SK-N-DZ (cell line): Measurements from ENCODE around the gene CPS1.
A peak's percentile ranks its signal among the peaks of the same experiment; 100 is the strongest.

Experiments
- DNase-seq: peaks from one replicate; pipeline ENCODE4 v3.0.0-alpha.2; 2015; ENCODE audit warnings: low spot score

The CPS1 gene

DNA sequence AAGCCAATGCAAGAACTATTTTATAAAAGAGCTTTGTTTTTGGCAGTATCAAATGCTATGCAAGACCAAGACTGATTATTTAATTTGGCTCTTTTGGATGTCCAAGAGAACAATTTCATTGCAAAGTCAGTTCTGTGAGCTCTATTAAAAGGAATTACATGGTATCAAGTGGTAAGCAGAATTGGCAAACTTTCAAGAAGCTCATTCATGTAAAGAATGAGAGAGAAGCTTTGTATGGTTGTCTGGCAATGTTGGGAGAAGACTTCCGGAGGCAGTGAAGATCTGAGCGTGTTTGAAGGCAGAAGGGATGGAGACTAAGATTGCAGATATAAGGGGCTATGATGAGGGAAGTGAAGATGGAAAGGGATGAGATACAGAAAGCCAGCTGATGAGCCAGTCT lies 49.6 kb downstream of the CPS1 start:
- DNase-seq: no peak

DNA sequence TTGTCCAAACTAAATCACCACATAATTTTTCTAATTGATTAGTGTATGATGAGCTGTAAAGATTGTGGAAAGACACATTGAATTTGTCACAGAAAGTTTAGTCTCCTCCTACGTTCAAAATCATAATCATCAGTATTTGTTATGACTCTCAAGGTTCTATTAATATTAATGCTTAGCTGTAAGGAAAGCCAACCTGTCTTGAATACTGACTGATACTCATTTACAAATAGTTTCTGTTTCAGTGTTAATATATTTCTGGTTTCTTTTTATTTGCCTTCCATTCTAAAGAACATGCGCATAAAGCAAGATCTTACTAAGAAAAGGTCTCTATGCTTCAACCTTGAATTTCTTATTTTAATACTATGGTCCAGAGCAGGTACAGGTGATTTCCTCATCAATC lies 55.1 kb downstream of the CPS1 start:
- no peak for DNase-seq

DNA sequence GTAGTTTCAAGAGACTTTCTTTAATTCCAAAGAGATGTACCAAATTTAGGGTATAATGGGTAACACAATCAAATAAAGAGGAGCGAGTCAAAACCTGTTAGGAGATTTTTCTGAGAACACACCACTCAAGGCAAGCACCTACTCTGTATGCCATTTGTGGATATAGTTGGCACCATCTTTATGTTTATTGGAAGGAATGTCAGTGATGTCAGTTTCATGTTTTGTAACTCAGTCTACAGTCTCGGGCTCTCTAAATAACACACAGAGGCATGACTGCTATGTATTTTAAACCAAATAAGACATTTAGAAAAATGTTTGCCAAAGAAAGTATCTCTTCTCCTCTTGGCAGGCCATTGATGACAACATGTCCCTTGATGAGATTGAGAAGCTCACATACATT lies 59.7 kb downstream of the CPS1 start:
- no peak for DNase-seq

DNA sequence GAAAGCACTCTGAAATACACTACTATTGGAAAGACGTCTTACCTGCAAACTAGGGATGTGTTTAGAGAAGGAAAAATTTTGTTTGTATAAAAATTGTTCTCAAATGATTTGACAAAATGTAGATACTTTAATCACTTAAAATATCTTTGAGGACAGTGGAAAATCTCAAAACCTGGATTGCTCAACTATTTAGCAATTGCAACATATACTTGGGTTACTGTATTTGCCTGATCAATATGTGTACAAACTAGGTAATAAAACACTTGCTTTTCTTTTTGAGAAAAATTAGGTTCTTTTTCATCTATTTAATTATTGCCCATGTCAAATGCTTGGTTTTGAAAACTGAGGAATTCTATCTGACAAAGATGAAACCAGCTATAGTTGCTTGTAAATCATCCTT lies 60.9 kb downstream of the CPS1 start:
- no peak for DNase-seq

DNA sequence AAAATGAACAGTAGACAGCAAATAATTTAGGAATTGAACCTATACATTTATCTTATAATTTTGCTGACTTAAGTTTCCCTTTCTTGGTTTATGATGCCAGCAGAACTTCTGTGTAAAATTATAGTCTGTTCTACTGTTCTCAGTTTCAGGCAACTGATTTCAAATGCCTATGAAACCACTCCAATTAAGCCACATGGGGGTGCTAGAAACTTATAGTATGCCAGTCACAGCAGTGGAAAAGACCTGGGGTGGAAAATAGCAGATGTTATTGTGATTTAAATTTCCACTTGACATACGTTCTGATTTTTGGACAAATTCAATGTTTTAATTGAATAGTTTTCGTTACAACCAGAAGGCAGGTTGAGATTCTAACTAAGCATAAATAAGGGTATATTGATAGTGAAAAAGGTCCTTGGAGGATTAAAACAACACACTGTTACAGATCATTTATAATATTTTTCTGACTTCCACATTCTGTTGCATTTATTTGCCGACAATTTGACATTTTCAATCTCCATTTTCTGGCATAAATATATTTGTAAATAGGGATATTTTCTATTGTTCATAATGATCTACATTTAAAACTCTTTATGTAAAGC lies 61.4 kb downstream of the CPS1 start:
- DNase-seq: peak; percentile 62

DNA sequence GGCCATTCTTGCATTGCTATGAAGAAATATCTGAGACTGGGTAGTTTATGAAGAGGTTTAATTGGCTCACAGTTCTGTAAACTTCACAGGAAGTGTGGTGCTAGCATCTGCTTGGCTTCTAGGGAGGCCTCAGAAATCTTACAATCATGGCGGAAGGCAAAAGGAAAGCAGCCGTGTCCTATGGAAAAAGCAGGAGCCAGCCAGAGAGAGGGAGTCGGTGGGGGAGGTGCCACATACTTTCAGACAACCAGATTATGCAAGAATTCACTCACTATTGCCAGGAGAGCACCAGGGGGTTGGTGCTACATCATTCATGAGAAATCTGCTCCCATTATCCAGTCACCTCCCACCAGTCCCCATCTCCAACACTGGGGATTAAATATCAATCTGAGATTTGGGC lies 64.1 kb downstream of the CPS1 start:
- DNase-seq: no peak

DNA sequence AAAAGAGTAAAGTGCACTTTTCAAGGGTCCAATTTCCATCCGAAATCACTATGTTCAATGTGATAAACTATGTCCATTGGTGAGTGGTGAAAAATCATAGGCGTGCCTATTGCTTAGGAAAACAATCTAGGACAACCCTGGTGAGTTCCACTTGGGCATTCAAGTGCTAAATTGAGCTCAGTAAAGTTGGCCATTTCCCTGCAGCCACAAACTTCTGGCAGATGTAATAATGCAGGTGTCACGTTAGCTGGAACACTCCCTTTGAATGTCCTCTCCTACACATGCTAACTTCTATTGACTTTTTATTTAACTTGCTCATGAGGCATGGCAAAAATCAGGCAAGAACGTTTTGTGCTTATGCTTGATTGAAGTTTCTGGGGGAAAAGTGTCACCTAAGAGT lies 67.1 kb downstream of the CPS1 start:
- DNase-seq: no peak

DNA sequence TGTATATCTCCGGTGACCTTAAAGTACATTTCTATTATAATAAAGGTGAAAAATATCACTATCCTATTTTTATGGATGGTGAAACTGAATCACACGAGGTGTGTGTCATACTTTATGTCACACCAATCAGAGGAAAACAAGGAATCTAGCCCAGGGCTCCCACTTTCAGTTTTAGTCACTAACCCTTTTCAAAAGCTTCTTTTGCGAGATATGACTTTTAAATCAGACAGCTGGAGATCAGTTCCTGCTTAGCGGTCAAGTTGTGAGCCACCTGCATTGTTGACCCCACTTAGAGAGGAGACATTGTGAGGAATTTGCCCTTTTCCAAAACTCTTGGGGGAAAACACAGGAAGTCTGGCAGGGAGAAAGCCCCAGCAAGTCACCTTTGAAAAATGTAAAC lies 70.5 kb downstream of the CPS1 start:
- DNase-seq: no peak

DNA sequence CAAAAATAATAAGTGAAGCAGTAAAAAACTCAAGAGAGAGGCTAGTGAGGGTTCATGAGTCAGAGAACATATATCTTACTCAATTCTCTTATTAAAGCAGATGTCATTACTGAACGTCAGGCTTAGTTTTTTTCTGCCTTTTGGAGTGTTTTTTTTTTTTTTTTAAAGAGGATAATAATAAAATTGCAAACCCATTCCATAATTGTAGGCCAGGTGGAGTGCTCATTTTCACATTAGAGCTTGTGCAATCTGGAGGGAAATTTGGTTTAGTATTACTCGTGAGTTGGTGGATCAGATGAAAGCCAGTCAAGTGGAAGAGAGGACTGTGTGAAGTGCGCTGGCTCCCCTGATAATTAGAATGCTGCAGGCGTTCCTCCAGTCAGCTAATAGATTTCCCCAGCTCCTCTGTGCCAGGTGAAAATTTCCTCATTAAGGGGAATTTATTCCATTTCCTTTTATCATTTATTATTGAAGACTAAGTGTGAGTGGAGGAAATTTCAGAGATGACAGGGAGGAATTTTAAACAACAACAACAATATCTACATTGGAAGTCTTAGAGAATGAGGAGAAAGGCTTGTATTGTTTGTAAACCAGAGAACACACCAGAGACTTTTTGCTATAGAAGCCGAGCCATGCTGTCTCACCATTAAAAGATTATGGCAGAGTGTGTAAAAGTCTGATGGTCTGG lies 74.6 kb downstream of the CPS1 start:
- peak; percentile 66 for DNase-seq

DNA sequence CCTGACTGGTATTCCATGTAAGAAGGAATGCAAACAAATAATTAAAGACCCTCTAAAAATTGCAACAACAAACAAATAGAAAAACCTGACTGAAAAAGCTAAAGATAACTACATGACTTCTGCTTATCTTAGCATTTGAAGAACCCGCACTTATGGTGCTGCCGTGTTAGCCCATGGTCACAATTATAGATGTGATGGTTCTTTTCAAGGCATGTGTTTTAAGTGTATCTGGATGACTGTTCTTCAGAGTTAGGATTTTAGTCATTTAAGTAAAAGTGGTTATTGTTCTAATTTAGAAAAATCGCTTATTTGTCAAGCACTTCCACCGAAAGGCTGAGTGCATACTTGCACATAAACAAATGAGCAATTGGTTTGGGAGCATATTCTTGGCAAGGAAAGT lies 77.3 kb downstream of the CPS1 start:
- DNase-seq: no peak

DNA sequence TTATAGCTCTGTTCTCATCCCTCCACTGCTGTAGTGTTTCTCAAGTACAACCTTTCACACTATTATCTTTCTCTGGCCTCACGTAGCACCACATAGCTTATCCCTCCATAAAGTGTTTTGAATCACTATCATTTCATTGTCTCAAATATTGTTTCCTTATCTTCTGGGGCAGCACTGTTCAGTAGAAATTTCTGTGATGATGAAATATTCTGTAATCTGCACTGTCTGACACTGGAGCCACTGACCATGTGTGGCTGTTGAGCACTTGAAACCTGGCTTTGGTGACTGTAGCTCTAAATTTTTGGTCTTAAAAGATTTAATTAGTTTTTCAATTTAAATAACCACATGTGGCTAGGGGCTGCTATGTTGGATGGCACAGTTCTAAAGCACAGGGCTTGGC lies 78.9 kb downstream of the CPS1 start:
- no peak for DNase-seq

DNA sequence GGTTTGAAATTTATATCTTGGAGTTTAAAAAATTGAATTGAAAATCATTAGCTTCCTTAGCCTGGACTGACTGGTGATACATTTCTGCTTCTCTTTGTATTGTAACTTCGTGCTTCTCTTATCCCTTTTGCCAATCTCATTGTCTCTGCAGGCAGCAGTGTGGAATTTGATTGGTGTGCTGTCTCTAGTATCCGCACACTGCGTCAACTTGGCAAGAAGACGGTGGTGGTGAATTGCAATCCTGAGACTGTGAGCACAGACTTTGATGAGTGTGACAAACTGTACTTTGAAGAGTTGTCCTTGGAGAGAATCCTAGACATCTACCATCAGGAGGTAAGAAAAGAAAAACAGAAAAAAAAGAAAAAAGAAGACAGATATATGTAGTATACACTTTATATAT lies 85.9 kb downstream of the CPS1 start:
- DNase-seq: no peak

DNA sequence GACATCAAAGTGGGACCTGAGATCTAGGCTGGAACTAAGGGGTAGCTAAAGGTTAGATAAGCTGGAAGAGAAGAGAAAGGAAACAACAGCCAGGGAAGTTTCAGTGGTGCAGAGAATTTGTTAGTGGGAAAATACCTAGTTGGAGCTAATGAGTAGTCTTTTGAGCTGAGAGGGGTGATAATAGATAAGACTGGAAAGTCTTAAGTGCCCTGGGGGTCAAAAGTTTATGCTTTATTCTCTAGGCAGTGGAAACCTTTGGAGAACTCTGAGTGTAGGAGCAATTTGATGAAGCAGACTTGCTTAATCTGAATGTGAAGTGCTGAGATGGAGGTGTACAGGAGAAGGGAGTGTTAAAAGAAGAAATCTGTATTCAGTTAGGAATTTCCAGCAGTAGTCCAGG lies 90.8 kb downstream of the CPS1 start:
- no peak for DNase-seq

DNA sequence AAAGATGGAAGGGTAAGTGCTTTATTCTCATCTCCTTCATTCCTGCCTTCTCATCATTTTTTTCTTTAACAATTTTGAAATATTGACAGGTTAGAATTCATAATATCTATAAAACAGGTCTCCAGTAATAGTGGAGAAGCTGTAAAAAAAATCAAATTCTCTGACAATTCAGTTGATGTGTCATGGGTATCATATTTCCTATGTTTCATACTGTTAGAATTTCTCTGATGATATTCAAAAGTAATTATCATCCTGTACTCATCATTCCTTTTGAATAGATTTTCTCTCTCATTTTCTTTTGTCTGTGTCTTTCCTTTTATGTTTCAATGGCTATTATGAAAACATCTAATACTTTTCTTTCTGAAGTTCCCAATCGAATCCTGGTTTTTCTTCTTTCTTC lies 97.7 kb downstream of the CPS1 start:
- no peak for DNase-seq

DNA sequence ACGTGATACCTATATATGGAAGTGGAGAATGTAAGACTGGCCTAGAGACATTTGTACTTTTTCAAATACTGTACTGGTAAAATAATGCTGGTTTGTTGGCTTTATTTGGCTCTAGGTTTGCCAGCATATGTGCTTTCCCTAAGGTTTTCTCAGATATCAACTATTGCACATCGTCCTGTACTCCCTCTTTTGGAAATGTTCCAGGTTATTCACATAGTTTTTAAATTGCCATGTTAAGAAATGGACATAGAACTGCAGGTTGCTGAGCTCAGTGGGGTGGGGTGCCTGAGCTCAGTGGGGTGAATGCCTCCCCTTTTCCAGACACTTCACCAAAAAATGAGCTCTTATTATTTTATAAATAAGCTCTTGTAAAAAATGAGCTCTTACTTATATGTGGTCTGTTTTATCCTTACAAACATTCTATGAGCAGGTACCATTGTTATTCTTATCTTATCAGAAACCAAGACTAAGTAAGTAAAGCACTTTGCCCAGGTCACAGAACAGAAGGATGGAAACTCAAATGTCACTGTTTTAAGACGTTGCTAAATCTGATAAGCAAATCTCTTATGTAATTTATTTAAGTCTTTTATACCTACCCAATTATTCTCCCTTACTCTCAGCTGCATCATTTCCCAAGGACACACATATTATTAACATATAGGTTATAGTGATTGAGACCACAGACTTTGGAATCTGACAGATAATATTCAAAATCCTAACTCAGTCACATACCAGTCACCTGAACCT lies 99.0 kb downstream of the CPS1 start:
- DNase-seq: no peak

DNA sequence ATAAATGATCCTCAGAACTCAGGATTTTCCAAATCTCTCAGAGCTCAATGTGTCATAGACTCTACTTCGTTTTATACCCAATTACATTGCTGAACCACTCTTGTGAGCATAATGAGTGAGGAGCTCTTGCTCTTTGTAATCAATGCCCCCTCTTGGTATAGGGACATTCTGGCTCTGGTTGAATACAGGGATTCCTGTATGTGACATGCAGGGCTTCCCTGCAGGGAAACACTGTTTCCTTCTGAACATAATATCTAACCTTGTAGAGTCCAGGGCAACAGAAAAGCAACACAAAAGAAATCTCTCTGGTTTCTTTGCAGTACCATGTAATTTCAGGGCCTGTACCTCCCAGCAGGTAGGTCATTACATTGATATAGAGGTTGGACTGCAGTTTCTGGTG lies 101.5 kb downstream of the CPS1 start:
- no peak for DNase-seq

DNA sequence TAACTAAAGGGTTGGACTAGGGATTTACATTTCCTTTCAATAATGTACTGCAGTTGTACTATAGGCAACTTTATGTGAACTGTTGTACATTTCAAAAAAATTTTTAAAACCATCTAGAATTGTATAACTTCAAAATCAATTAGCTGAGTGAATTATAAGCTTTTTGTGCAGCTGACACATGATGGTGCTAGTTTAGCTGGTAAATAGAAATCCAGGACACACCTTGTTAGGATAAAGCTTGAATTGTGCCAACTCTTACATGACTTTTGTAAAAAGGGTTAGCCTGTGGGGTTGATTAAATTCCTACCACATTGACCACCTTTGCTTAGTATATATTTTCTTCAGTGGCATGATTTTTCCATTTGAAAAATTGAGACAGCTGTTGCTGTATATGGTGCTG lies 104.4 kb downstream of the CPS1 start:
- no peak for DNase-seq

DNA sequence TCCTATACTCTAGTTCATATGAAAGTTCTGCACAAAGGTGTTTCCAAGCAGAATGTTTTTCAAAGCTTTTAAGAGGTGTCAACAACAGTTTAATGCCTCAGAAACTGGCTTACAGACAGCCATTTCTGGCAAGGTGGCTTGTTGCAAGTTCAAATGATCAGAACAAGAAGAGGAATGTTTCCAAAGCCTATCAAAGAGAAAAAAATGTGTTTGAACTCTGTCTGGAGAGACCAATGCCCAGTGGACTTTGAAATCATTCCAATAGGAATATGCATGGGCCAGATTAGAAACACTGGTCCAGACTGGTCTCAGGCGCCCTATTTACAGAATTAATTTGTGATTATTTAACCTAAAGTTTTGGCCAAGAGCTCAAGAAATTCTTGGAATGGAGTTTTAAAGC lies 106.2 kb downstream of the CPS1 start:
- DNase-seq: no peak

DNA sequence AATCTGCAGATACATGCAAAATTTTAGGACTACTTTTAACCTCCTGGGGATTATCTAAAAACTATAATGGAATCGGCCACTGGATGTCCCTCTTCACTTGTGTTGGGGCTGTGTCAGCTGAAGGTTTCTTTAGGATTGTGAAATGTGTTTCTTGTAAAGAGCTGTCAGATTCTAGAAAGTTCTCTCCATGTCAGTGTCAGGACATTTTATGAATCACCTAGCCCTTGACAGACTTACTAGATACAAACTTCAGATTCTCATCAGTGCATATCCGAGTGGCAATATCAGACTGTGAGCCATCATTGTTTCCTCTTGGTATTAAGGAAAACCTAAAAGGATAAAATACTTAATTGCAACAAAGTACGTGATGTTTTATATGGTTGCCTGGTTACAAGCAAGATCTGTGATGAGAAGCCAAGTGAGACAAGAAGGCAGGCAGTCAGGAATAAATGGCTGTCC lies 107.3 kb downstream of the CPS1 start:
- DNase-seq: peak; percentile 41

DNA sequence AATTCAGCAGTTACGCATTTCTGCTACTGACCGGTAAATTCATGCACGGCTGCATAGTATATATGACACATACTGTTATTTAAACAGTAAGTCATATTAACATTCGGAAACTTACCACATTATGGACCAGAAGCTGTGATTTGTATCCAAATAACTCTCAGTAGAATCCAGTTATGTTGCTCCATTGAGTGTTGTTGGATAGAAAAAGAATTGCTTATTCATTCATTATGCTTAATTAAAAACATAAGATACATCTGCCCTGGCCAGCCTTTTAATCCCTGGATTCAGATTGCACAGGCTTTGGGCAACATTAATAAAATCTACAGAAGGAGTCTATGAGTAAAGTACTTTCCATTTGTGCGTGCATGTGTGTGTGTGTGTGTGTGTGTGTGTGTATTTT lies 111.3 kb downstream of the CPS1 start:
- no peak for DNase-seq

DNA sequence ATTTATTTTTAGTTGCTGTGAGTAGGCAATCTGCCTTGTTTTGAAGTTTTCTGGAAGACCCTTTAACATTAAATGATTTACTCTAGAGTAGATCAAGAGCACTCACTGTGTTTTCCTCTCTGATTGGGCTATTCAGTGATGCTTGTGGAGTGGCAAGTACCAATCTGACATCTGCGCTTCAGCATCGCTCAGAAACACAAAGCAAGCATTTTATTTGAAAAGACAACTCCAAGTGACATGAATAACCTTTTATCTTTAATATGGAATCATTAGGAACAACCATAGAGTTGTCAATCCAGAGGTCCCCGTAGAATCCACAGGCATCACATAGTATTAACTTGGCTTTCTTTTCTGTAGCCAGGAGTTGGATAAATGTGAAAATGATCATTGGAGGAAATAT lies 114.7 kb downstream of the CPS1 start:
- no peak for DNase-seq

DNA sequence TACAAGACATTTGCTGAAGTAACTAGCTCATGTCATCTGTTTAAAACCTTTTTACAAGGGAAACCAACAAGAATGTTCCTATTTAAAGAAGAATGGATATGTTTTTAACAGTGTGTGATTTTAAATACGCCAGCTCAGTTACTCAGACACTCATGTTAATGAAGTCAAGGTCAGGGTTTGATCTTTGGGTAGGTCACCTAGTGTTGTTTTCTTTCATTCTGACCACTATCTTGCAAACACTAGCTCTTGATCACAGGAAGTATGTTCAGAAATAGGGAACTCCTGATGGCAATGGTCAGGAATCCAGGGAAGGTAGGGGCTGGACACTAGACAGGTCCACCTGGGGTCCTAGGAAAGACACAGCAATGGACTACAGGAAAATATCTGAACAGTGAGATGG lies 116.7 kb downstream of the CPS1 start:
- no peak for DNase-seq

DNA sequence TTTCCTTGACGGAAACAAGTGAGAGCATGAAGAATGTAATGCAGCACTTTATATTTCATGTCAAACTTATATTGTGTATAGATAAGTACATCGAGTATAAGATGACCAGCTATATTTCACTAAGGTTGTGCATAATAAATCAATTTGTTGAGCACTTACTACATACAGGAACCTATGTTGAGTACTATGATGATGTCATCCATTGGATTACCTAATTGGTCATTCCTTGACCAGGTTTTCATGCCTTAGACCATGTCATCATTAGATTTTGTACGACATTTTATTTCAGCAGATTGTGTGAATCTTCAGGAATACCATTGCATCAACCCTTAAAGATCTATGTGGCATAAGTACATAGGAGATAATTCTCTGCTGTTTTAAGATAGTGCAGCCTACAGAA lies 119.7 kb downstream of the CPS1 start:
- DNase-seq: no peak
